Panc1 (cell line): Measurements from ENCODE around the gene PDCD11. TPM values are rescaled to one million over a fixed set of nuclear protein-coding genes. Genes with fewer than 3 reads are reported as not detected.
"Not testable (repeated sequence)": the region's sequence is repeated elsewhere in the genome, so short reads cannot be mapped to it uniquely, and the experiment has no call there.

Source experiments
- ATAC-seq: fragments of 200-7000 bp; cut with Tn5 transposase; 2 replicates; pipeline ENCODE4 v1.9.1; 2020; ENCODE audit warnings: mild to moderate bottlenecking, moderate library complexity
- BruUV-seq: library from RNA; stranded (reverse); fragments of 400-500 nt; replicated peaks from 2 replicates; lab custom pipeline; 2021; lab: Mats Ljungman, UMichigan
- CTCF ChIA-PET: fragments of 300-600 bp; sonication (Branson Sonifier 250); formaldehyde crosslinking; loops from one replicate; lab custom pipeline; 2022; ENCODE audit warnings: antibody characterized with exemption; lab: Charles Lee
- POLR2A ChIA-PET: fragments of 300-600 bp; sonication (Branson Sonifier 250); formaldehyde crosslinking; loops from one replicate; lab custom pipeline; 2022; ENCODE audit warnings: antibody characterized with exemption; lab: Charles Lee
- DNase-seq: peaks from one replicate; pipeline ENCODE4 v3.0.0-alpha.2; 2010; ENCODE audit warnings: low read depth, low spot score
- H3K27ac ChIP-seq: 2 replicates; pipeline ENCODE4 v1.5.1; 2011; ENCODE audit warnings: mild to moderate bottlenecking, low read length, inconsistent platforms
- H3K27me3 ChIP-seq: fragments of 200-500 bp; sonication (Bioruptor generic); 2 replicates; pipeline ENCODE4 v1.6.0; 2014; ENCODE audit warnings: low read length, inconsistent platforms; ENCODE audit not compliant: control insufficient read depth, insufficient read depth
- H3K36me3 ChIP-seq: fragments of 200-500 bp; sonication (Bioruptor generic); 2 replicates; pipeline ENCODE4 v1.5.1; 2014; ENCODE audit warnings: inconsistent platforms, mild to moderate bottlenecking, low read length, moderate library complexity; ENCODE audit not compliant: control insufficient read depth, insufficient read depth
- H3K4me1 ChIP-seq: 2 replicates; pipeline ENCODE4 v1.5.1; 2011; ENCODE audit warnings: inconsistent platforms, mild to moderate bottlenecking, low read length, moderate library complexity; ENCODE audit not compliant: control insufficient read depth, insufficient read depth
- H3K4me3 ChIP-seq, 2 experiments: 2 replicates each; pipeline ENCODE4 v1.5.1; 2011 to 2012; ENCODE audit warnings: low read depth in 2 of 2, low read length in 2 of 2, mild to moderate bottlenecking in 2 of 2, inconsistent platforms in 1 of 2, moderate library complexity in 1 of 2
- H3K9me3 ChIP-seq: fragments of 200-500 bp; sonication (Bioruptor generic); 2 replicates; pipeline ENCODE4 v1.5.1; 2014; ENCODE audit warnings: low read depth, mild to moderate bottlenecking, inconsistent platforms, low read length, moderate library complexity; ENCODE audit not compliant: control insufficient read depth, insufficient read depth
- CTCF ChIP-seq: fragments of 450-650 bp; IDR thresholded peaks from 2 replicates; pipeline ENCODE4 v1.5.1; 2017; ENCODE audit warnings: mild to moderate bottlenecking
- POLR2AphosphoS5 ChIP-seq: IDR thresholded peaks from 2 replicates; pipeline ENCODE4 v1.6.1; 2012; ENCODE audit warnings: mild to moderate bottlenecking, low read depth, low read length, moderate library complexity
- SIN3A ChIP-seq: IDR thresholded peaks from 2 replicates; pipeline ENCODE4 v1.6.1; 2012; ENCODE audit warnings: low read depth, mild to moderate bottlenecking, low read length, moderate library complexity, borderline replicate concordance; ENCODE audit not compliant: insufficient read depth
- TCF7L2 ChIP-seq: IDR thresholded peaks from 2 replicates; pipeline ENCODE4 v1.6.1; 2011; ENCODE audit warnings: mild to moderate bottlenecking, low read depth, low read length, inconsistent platforms
- in situ Hi-C: cut with HindIII; loops from 2 replicates; pipeline ENCODE4 v1.10.0; 2016; ENCODE audit warnings: low sequenced_read_pairs, low pct_unique_long_range_greater_than_20kb
- intact Hi-C: fragments of 100-400 bp; cut with micrococcal nuclease; formaldehyde crosslinking; loops from one replicate; pipeline ENCODE4 v1.10.0; 2022; ENCODE audit not compliant: unreplicated experiment
- total RNA-seq: library from RNA; stranded (reverse); gene quantifications from one replicate; pipeline ENCODE4 v1.2.1, GENCODE V29; 2021; ENCODE audit not compliant: unreplicated experiment
- TF ChIP-seq, protein P1 (sequence below), 2 experiments: IDR thresholded peaks; 2 replicates each; pipeline ENCODE4 v1.6.1; 2011 to 2012; ENCODE audit warnings: low read depth in 2 of 2, control low read depth in 1 of 2, low read length in 1 of 2, mild to moderate bottlenecking in 1 of 2, moderate library complexity in 1 of 2; ENCODE audit not compliant: insufficient read depth in 1 of 2

The PDCD11 gene
- total RNA-seq, 1 experiment from 2014 or later, result 92.8 TPM

DNA sequence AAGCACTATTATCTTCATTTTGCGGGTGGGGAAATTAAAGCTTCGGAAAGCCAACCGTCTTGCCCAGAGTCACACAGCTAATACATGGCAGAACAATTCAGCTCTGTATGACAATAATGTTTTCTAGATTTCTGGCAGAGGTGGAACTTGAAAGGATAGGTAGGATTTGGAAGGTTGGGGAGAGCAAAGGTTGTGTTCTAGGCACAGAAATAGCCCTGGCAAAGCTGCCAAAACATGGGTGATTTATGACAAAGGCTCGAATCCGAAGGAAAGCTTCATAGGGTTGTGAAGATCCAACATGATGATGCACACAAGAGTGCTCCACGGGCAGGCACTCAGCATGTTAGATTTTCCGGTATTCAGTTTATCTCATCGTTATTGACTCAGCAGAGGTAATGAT lies 19.2 kb downstream of the PDCD11 start:
- ATAC-seq (no peak), DNase-seq (no peak)
- ChIA-PET CTCF (interaction anchor here (0.6 to 0.7 kb wide), 2 partner anchors 22 to 71 kb away, joined by 3 to 4 read pairs; no protein-coding TSS in a partner anchor), POLR2A (no interaction called here)
- Histone ChIP-seq H3K9me3 (no peaks in the 10 kb centered on the region), H3K4me3 (no peak overlapping the region), H3K4me1 (no peaks in the 10 kb centered on the region), H3K27ac (no peak overlapping the region), H3K36me3 (peaks cover 71% of the 10 kb centered on the region), H3K27me3 (no peaks in the 10 kb centered on the region)
- BruUV-seq, result TSS peak; percentile 14
- in situ Hi-C loops, result no loop called here
- TF ChIP-seq SIN3A, result no peak
- TF ChIP-seq TCF7L2, result no peak
- no peak for TF ChIP-seq CTCF
- no peak for TF ChIP-seq POLR2AphosphoS5
- TF ChIP-seq, protein P1, sequence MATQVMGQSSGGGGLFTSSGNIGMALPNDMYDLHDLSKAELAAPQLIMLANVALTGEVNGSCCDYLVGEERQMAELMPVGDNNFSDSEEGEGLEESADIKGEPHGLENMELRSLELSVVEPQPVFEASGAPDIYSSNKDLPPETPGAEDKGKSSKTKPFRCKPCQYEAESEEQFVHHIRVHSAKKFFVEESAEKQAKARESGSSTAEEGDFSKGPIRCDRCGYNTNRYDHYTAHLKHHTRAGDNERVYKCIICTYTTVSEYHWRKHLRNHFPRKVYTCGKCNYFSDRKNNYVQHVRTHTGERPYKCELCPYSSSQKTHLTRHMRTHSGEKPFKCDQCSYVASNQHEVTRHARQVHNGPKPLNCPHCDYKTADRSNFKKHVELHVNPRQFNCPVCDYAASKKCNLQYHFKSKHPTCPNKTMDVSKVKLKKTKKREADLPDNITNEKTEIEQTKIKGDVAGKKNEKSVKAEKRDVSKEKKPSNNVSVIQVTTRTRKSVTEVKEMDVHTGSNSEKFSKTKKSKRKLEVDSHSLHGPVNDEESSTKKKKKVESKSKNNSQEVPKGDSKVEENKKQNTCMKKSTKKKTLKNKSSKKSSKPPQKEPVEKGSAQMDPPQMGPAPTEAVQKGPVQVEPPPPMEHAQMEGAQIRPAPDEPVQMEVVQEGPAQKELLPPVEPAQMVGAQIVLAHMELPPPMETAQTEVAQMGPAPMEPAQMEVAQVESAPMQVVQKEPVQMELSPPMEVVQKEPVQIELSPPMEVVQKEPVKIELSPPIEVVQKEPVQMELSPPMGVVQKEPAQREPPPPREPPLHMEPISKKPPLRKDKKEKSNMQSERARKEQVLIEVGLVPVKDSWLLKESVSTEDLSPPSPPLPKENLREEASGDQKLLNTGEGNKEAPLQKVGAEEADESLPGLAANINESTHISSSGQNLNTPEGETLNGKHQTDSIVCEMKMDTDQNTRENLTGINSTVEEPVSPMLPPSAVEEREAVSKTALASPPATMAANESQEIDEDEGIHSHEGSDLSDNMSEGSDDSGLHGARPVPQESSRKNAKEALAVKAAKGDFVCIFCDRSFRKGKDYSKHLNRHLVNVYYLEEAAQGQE (IDR thresholded peaks at IDR 0.05; ENCODE audit: insufficient read depth in 1 of 2, low read depth in 2 of 2, low read length in 1 of 2), result no peak
- intact Hi-C loops, result no loop called here

GRCh38 chr10:103416436-103417147 lies 20.2 kb downstream of the PDCD11 start:
- Histone ChIP-seq H3K27ac (no peak overlapping the region), H3K4me1 (no peaks in the 10 kb centered on the region), H3K4me3 (no peak overlapping the region), H3K36me3 (peaks cover 68% of the 10 kb centered on the region), H3K9me3 (no peaks in the 10 kb centered on the region), H3K27me3 (no peaks in the 10 kb centered on the region)
- ChIA-PET CTCF (interaction anchor here (0.7 kb wide), 2 partner anchors 13 to 70 kb away, joined by 3 read pairs; no protein-coding TSS in a partner anchor), POLR2A (no interaction called here)
- BruUV-seq, result no TSS peak
- DNase-seq (peak; percentile 25), ATAC-seq (peak; percentile 60; the same call in 1 of the 2 replicates)
- no peak for TF ChIP-seq SIN3A
- peak; percentile 78; the same call in 1 of the 2 replicates for TF ChIP-seq CTCF
- TF ChIP-seq, protein P1 (IDR thresholded peaks at IDR 0.05; ENCODE audit: insufficient read depth in 1 of 2, low read depth in 2 of 2, low read length in 1 of 2), result no peak
- no peak for TF ChIP-seq TCF7L2
- intact Hi-C loops (loop anchor here (2.0 kb wide), 1 partner anchor 68 kb away; no protein-coding TSS in a partner anchor), in situ Hi-C loops (no loop called here)

GRCh38 chr10:103417148-103417469 lies 20.7 kb downstream of the PDCD11 start:
- in situ Hi-C loops, H3K9me3 ChIP-seq, H3K4me1 ChIP-seq, H3K4me3 ChIP-seq, H3K27me3 ChIP-seq, POLR2A ChIA-PET, BruUV-seq, DNase-seq, ATAC-seq, H3K27ac ChIP-seq: not testable (repeated sequence)
- peaks cover 67% of the 10 kb centered on the region for H3K36me3 ChIP-seq
- CTCF ChIA-PET, result interaction anchor here (0.7 kb wide), 1 partner anchor 13 kb away, joined by 3 read pairs; no protein-coding TSS in a partner anchor
- intact Hi-C loops, result loop anchor here (2.0 kb wide), 1 partner anchor 68 kb away; no protein-coding TSS in a partner anchor
